GM19238 (cell line): ENCODE measurements around the gene KIFC1.

Source experiments
- DNase-seq: peaks from one replicate; pipeline ENCODE4 v3.0.0; 2011; ENCODE audit warnings: low spot score; ENCODE audit not compliant: insufficient read length

KIFC1 gene

DNA sequence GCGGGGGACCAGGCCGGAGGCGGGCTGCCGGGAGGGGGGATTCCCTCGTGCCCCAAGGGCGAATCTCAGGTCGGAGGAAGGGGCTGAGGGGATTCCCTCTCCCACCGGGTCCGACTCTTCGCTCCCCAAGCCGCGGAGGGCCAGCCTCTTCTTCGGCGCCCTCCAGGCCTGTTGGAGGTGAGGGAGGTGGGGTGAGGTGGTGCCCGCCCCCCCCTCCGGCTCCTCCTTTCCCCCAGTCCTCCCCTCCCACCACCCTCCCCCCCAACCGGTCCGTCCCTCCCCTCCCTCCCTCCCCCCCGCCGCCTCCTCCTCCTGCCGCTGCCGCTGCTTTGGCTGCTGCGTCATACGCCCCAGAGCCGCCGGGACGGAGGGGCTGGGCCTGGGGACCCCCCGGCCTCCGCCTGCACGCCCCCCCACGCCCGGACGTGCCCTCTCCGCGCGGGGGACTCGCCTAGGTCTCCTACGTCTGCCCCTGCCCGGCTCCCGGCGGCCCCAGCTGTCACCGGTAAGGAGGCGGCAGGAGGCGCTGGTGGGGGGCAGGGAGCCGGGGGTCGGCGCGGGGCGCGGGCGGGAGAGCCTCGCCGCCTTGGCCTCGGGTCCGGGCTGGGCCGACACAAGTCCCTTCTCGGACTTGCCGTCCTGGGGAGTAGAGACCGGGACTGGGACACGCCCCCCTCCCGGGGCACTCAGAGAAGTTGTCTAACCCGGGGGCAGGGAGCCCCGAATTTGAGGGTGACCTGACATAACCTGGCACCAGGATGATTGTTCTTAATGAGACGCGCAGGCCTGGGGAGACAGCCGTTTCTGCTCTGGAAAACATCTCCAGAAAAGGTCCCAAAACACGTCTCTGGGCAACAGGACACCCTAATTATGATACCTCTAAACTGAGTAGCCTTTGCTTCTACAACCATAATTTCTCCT lies 19.3 kb downstream of the KIFC1 start, which contains the start of gene PHF1:
TSS of gene PHF1 (plus strand) at position 304 of the 921 bp plus-strand sequence. CDS start 1,250 bp downstream, outside the sequence.
- peak; percentile 71 for DNase-seq

- DNase-seq = no peak
Observed at GRCh38 chr6:33411632-33412005, 20.0 kb downstream of the KIFC1 start.

DNA sequence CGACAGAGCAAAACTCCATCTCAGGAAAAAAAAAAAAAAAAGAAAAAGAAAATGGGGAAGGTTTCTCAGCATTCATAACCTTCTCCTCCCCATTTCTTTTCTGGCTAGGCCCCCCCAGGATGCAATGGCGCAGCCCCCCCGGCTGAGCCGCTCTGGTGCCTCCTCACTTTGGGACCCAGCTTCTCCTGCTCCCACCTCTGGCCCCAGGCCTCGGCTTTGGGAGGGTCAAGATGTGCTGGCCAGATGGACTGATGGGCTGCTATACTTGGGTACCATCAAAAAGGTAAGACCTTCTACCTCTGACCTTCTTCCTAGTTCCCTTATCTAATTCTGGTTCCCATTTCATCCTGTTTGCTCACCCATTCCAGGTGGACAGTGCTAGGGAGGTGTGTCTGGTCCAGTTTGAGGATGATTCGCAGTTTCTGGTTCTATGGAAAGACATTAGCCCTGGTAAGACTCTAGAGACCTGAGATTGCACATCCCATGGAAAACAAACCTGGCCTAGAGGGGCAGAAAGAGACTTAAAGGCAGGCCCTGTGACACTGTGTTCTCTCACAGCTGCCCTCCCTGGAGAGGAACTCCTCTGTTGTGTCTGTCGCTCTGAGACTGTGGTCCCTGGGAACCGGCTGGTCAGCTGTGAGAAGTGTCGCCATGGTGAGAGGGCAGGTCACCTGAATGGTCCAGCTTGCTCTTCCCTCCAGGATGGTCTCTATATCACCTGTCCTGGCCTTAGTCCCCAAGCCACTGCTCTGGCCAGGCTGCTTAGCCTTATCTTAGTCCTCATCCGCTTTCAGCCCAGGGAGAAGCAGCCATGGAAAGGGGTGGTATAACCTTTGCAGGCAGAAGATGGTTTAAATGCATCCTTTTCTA lies 20.8 kb downstream of the KIFC1 start:
- no peak for DNase-seq

- DNase-seq = no peak
Observed at GRCh38 chr6:33413241-33414120, 21.9 kb downstream of the KIFC1 start.

DNA sequence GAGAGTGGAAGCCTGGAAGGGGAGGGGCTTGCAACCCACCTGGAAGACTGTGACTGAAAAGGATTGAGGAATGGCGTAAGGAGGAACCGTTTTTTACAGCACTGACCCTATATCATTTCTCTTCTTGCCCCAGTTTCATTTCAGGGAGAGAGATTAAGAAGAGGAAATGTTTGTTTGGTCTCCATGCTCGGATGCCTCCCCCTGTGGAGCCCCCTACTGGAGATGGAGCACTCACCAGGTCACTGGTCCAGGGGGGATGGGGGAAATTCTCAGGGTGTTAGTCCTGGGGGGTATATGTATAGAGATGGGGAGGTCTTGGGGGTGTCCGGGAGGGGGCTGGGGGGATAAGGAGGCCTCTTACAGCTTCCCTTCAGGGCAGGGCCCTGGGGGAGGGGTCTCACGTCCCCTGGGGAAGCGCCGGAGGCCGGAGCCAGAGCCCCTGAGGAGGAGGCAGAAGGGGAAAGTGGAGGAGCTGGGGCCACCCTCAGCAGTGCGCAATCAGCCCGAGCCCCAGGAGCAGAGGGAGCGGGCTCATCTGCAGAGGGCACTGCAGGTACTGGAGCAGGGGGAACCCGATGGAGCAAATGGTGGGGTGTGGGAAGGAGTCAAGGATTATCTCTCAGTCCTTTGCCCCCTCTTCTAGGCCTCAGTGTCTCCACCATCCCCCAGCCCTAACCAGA lies 23.1 kb downstream of the KIFC1 start:
- no peak for DNase-seq

GRCh38 chr6:33415831-33416230 lies 24.2 kb downstream of the KIFC1 start:
- no peak for DNase-seq

DNA sequence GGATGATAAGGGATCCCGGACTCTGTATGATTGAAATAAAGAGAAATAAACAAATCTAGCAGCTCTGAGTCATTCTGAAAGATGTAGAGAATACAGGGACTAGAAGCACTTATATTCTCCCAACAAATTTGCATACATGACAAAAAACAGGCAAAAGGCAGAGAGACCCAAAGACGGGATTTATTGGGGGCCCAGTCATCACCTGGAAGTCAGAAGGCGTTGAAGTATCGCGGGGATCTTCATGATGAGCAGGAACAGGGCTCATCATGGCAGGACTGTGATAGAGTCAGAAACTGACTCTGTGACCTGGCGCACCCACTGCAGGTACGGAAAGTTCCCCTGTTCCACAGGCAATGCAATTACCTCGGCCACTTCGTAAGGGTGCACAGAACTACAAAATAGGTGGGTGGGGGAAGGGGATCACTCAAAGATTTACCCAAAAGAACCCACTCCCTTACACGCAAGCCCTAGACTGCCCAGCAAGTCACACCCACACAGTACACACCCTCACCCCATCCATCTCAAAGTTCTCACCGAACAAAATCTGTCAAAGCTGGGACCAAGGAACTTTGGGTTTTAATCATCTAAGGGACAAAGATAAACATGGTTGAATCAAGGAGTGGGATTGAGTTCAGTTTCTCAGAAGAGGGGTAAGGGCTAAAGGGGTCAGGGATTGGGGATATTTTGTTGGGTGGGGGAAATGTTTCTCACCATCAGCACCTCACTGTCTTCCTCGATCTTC lies 24.9 kb downstream of the KIFC1 start:
- no peak for DNase-seq

DNA sequence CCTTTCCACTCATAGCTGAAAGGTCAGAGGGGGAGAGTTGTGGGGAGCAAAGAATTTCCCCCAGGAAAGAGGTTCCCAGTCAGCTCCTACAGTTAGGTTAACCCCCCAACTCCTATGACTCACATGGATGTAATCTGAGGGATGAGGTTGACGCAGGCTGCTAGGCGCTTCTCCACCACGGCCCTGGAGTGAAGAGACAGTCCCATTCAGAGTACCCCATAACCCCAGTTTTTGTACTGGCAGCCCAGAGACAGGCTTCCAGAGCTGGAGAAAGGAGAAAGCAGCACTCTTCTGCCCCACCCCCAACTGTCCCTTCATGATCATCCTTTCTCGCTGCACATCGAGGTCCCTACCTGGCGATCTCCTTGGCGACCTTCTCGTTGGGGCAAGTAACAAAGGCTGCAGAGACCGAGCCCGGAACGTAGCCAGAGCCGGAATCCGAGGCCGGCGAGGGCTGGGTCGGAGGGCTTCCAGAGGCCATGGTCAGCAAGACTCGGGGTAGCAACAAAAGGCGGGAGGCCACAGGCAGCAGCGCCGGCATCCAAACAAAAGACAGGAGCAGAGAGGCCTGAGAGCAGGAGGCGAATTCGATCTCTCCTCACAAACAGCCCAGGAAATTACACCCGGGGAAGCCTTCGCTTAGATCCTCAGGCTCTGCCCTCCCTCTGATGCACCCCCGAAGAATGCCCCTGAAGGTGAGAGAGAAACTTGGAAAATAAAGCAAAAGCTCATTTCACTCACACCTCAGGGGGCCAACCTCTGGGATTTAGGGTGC lies 25.7 kb downstream of the KIFC1 start:
- no peak for DNase-seq

DNA sequence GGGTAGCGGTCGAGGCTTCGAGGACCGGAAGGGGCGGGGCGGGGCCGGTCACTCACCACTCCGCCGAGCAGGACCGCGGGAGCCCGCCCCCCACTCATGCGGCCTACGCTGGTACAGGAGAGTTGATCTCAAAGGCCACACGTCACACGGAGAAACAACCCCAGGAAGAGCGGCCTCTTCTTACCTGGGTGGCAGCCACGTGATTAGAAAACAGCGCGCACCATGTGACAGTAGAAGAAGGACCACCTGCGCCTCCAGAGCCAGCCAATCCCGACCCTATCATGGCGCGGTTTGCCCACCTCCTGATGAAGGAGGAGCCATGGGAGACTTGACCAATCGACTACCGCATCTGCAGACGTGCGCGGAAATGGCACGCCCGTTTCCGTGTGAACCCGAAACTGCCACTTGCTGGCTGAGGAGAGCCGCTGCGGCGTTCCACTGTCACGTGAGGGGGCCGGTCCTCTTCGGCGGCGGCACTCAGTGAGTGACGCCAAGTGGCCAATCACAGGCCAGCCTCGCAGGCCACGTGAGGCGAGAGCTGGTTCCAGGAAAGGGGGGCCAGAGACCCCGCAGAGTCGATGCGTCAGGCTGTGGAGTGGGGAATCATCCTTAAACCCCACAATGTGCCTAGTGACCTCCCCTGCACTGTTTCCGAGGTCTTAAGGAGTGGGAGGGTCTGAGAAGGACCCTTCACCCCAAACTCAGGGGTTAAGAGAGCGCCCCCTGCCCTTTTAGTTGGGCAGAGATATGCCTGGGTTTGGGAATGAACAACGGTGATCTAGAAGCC lies 26.5 kb downstream of the KIFC1 start, which contains the start of gene CUTA:
TSS of gene CUTA (minus strand) at position 205 of the 787 bp plus-strand sequence. CDS start at position 98, 107 bp downstream.
- peak; percentile 92 for DNase-seq

- DNase-seq = no peak
Observed at GRCh38 chr6:33418690-33419291, 27.2 kb downstream of the KIFC1 start.

DNA sequence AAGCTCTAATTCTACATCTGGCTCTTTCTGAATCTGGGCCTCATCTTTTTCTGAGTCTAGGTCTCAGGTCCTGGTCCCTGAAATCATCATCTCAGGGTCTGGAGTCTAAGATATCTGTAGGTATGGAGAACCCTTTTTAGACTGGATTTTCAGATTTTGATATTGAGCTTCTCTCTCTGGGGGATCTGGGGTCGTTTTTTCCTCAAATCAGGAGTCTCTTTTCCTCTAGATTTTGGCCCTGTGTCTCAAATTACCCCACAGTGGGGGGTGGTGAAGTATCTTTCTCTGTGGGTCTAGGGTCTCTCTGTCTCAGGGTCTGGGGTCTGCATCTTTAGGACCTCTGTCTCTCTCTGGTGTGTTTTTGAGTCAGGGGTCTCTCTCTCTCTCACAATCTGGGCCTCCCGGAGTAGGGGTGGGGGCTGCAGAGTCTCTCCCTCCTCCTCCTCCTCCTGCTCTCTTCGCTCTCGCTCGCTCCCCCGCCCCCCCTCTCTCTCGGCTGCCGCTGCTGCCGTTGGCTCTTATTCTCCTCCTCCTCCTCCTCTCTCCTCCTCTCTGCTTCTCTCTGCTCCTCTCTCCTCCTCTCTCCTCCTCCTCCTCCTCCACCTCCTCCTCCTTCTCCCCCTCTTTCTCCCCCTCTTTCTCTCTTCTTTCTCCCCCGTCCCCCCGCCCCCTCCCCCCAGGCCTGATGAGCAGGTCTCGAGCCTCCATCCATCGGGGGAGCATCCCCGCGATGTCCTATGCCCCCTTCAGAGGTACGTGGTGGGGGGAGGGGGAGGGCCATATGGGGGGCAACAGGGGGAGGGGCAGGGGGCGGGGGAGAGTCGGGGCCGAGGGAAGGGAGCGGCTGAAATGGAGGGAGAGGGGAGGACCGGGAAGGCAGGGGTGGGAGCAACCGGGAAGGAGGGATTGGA lies 28.2 kb downstream of the KIFC1 start, which contains the start of gene SYNGAP1:
TSS of gene SYNGAP1 (plus strand) at position 486 of the 911 bp plus-strand sequence. CDS start at position 686, 200 bp downstream.
- DNase-seq = no peak

GRCh38 chr6:33420491-33421343 lies 29.1 kb downstream of the KIFC1 start:
- DNase-seq = no peak

DNA sequence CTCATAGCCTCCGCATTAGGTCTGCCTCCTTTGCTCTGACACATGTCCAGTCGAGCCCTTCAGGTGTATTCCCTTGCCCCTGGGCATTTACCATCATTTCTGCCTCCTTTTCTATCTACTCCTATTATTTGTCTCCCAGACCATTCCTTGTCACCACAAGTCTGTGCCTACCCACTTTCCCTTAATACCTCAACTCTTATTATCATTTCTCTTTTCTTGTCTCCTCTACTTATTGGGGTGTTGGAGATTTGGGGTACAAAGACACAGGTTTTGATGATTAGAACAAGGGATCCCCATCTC lies 29.7 kb downstream of the KIFC1 start:
- no peak for DNase-seq

- DNase-seq = no peak
Observed at GRCh38 chr6:33423777-33424176, 32.2 kb downstream of the KIFC1 start.

GRCh38 chr6:33424855-33425667 lies 33.4 kb downstream of the KIFC1 start:
- no peak for DNase-seq
